ENCODE measurements around the gene PAK5. TPM values are rescaled to one million over a fixed set of nuclear protein-coding genes. Genes with fewer than 3 reads are reported as not detected.

Gene PAK5
- total and polyA plus RNA-seq, 2 of the 13 experiments (the other 11 are each of a cell fraction or from before 2014, with no cell fraction given) = not detected

GRCh38 chr20:9592419-9592818, 246.5 kb downstream of the PAK5 start:
- no peak for DNase-seq (ENCODE audit: low spot score)
- Histone ChIP-seq H3K36me3 (replicated peaks in 1 of 2; ENCODE audit: control insufficient read depth in 1 of 2, insufficient read depth in 2 of 2, low read length in 2 of 2) (no peaks in the 10 kb centered on the region), H3K4me1 (ENCODE audit: insufficient read depth, low read length) (peaks cover 8% of the 10 kb centered on the region), H3K27ac (ENCODE audit: extremely low read length, insufficient read depth, low read length) (no peak overlapping the region), H4K20me1 (ENCODE audit: insufficient read depth, low read length) (no peaks in the 10 kb centered on the region), H3K9ac (ENCODE audit: insufficient read depth, low read depth, low read length) (no peak overlapping the region), H3K4me3 (replicated peaks in 1 of 3; ENCODE audit: insufficient read depth in 1 of 3, low read depth in 2 of 3, low read length in 3 of 3) (no peak overlapping the region), H3K79me2 (ENCODE audit: insufficient read depth, low read length) (no peaks in the 10 kb centered on the region), H3K27me3 (ENCODE audit: control insufficient read depth in 1 of 2, insufficient read depth in 2 of 2, low read length in 2 of 2) (no peaks in the 10 kb centered on the region; a peak in 1 of 5 replicates), H3K4me2 (ENCODE audit: low read depth, low read length) (no peak overlapping the region), H2AFZ (ENCODE audit: low read length) (no peak overlapping the region), H3K9me3 (ENCODE audit: low read length) (no peaks in the 10 kb centered on the region)
- intact Hi-C loops (cut with micrococcal nuclease; ENCODE audit: unreplicated experiment) (no loop called here), in situ Hi-C loops (cut with HindIII; ENCODE audit: extremely low pct_ligation_motif_present, low pct_unique_long_range_greater_than_20kb) (no loop called here)
- no peak for ATAC-seq
- FAIRE-seq = no peak
- 4% methylated on average over 1 of the region's 1 CpG for WGBS (ENCODE audit: low lambda C conversion rate)
- ChIA-PET CTCF (ENCODE audit: low intra/inter-chr PET ratio, low total read pairs) (no interaction called here), POLR2A (no interaction called here)
- BruUV-seq (replicated peaks) = no TSS peak
- TF ChIP-seq YEATS2 (CRISPR knock-in tag; IDR thresholded peaks at IDR 0.05; ENCODE audit: borderline replicate concordance) = no peak
- TF ChIP-seq HOXA3 (CRISPR knock-in tag; IDR thresholded peaks at IDR 0.05) = no peak
- TF ChIP-seq ZFAT (CRISPR knock-in tag; conservative IDR thresholded peaks at IDR 0.05) = no peak
- TF ChIP-seq ZNF772 (CRISPR knock-in tag; IDR thresholded peaks at IDR 0.05) = no peak
- no peak for TF ChIP-seq CREM (IDR thresholded peaks at IDR 0.05)
- no peak for TF ChIP-seq CREM (CRISPR knock-in tag; IDR thresholded peaks at IDR 0.05)
- TF ChIP-seq MZF1 (CRISPR knock-in tag; IDR thresholded peaks at IDR 0.05; ENCODE audit: borderline replicate concordance) = no peak
- no peak for TF ChIP-seq ZNF777 (CRISPR knock-in tag; IDR thresholded peaks at IDR 0.05)
- TF ChIP-seq TCF7 (IDR thresholded peaks at IDR 0.05; ENCODE audit: low read depth) = no peak
- TF ChIP-seq ZNF549 (CRISPR knock-in tag; IDR thresholded peaks at IDR 0.05) = no peak
- no peak for TF ChIP-seq PAWR (CRISPR knock-in tag; IDR thresholded peaks at IDR 0.05; ENCODE audit: borderline replicate concordance)
- TF ChIP-seq ZNF674 (CRISPR knock-in tag; IDR thresholded peaks at IDR 0.05; ENCODE audit: low read depth) = no peak
- no peak for TF ChIP-seq FOXO4 (CRISPR knock-in tag; conservative IDR thresholded peaks at IDR 0.05)
- TF ChIP-seq IRX3 (CRISPR knock-in tag; IDR thresholded peaks at IDR 0.05; ENCODE audit: borderline replicate concordance, low read depth) = no peak
- no peak for TF ChIP-seq ZNF782 (CRISPR knock-in tag; IDR thresholded peaks at IDR 0.05; ENCODE audit: borderline replicate concordance)
